OCI-LY7 (cell line): Measurements from ENCODE around the gene RPL35A. TPM values are rescaled to one million over a fixed set of nuclear protein-coding genes. Genes with fewer than 3 reads are reported as not detected.

ENCODE experiments used
- BruUV-seq: library from RNA; stranded (reverse); fragments of 400-500 nt; replicated peaks from 2 replicates; lab custom pipeline; 2021; lab: Mats Ljungman, UMichigan
- CTCF ChIA-PET: fragments of 300-600 bp; sonication (Branson Sonifier 250); formaldehyde crosslinking; loops from one replicate; lab custom pipeline; 2022; ENCODE audit warnings: antibody characterized with exemption; ENCODE audit not compliant: unreplicated experiment; lab: Charles Lee
- POLR2A ChIA-PET: fragments of 300-600 bp; sonication (Branson Sonifier 250); formaldehyde crosslinking; loops from one replicate; lab custom pipeline; 2022; ENCODE audit warnings: antibody characterized with exemption; lab: Charles Lee
- DNase-seq: peaks from one replicate; pipeline ENCODE4 v3.0.0-alpha.2; 2015; ENCODE audit warnings: low spot score
- H2AFZ ChIP-seq: fragments of 200-600 bp; sonication (generic), shearing (Covaris generic); 2 replicates; pipeline ENCODE4 v1.6.1; 2014; ENCODE audit warnings: mild to moderate bottlenecking, antibody characterized with exemption, low read length, moderate library complexity
- H3K27ac ChIP-seq: fragments of 200-600 bp; sonication (generic); 2 replicates; pipeline ENCODE4 v1.5.1; 2014; ENCODE audit warnings: mixed run types, low read depth, mild to moderate bottlenecking, moderate library complexity, low read length, inconsistent platforms; ENCODE audit not compliant: poor library complexity, severe bottlenecking
- H3K36me3 ChIP-seq: fragments of 200-600 bp; sonication (generic); 2 replicates; pipeline ENCODE4 v1.6.1; 2014; ENCODE audit warnings: mild to moderate bottlenecking, antibody characterized with exemption, low read length, moderate library complexity, mixed read lengths; ENCODE audit not compliant: insufficient read depth
- H3K4me1 ChIP-seq: fragments of 200-600 bp; sonication (generic); 2 replicates; pipeline ENCODE4 v1.5.1; 2014; ENCODE audit warnings: mild to moderate bottlenecking, low read length; ENCODE audit not compliant: insufficient read depth, poor library complexity, severe bottlenecking
- H3K4me2 ChIP-seq: fragments of 200-600 bp; sonication (generic); 2 replicates; pipeline ENCODE4 v1.6.1; 2014; ENCODE audit warnings: mild to moderate bottlenecking, low read length
- H3K4me3 ChIP-seq: fragments of 200-600 bp; sonication (generic); 2 replicates; pipeline ENCODE4 v1.5.1; 2014; ENCODE audit warnings: mild to moderate bottlenecking, low read depth, low read length; ENCODE audit not compliant: poor library complexity, severe bottlenecking
- H3K79me2 ChIP-seq: fragments of 200-600 bp; sonication (generic); 2 replicates; pipeline ENCODE4 v1.6.1; 2016; ENCODE audit warnings: low read depth, mild to moderate bottlenecking, low read length, moderate library complexity, mixed read lengths; ENCODE audit not compliant: insufficient read depth
- H3K9me2 ChIP-seq: fragments of 200-600 bp; sonication (generic); 2 replicates; pipeline ENCODE4 v1.6.1; 2016; ENCODE audit warnings: mild to moderate bottlenecking, low read length, mixed read lengths; ENCODE audit not compliant: insufficient read depth
- H3K9me3 ChIP-seq: fragments of 200-600 bp; sonication (generic); 2 replicates; pipeline ENCODE4 v1.6.1; 2014; ENCODE audit warnings: mild to moderate bottlenecking, mixed run types, low read length, mixed read lengths
- H4K20me1 ChIP-seq: fragments of 200-600 bp; sonication (generic); 2 replicates; pipeline ENCODE4 v1.6.1; 2014; ENCODE audit warnings: mild to moderate bottlenecking, antibody characterized with exemption, low read length, moderate library complexity, mixed read lengths; ENCODE audit not compliant: insufficient read depth
- CTCF ChIP-seq: fragments of 200-600 bp; sonication (generic); conservative IDR thresholded peaks from 2 replicates; pipeline ENCODE4 v1.5.1; 2014; ENCODE audit warnings: mild to moderate bottlenecking, antibody characterized with exemption, low read length, moderate library complexity, mixed read lengths
- EZH2phosphoT487 ChIP-seq: fragments of 200-600 bp; sonication (generic); IDR thresholded peaks from 2 replicates; pipeline ENCODE4 v1.6.1; 2018; ENCODE audit warnings: low read depth, borderline replicate concordance, mild to moderate bottlenecking, mixed run types, antibody characterized with exemption, low read length, moderate library complexity, mixed read lengths
- intact Hi-C: fragments of 100-400 bp; cut with micrococcal nuclease; formaldehyde crosslinking; loops from one replicate; pipeline ENCODE4 v1.10.0; 2022; ENCODE audit not compliant: unreplicated experiment
- total RNA-seq, 2 experiments: library from RNA; depleted of rRNA in 1 of 2; stranded (reverse); fragments of >200 nt in 1 of 2; shearing (Covaris generic) in 1 of 2; gene quantifications; 2 replicates each; pipeline ENCODE4 v1.2.3, GENCODE V29; 2014 to 2022

RPL35A gene
- total RNA-seq, 2 experiments from 2014 or later: 846 to 1,184 TPM

GRCh38 chr3:197983076-197983475, 33.1 kb downstream of the RPL35A start:
- Histone ChIP-seq H3K4me1 (no peaks in the 10 kb centered on the region), H3K36me3 (no peaks in the 10 kb centered on the region), H3K4me3 (no peak overlapping the region), H3K79me2 (no peaks in the 10 kb centered on the region), H4K20me1 (no peaks in the 10 kb centered on the region), H3K9me3 (no peaks in the 10 kb centered on the region), H3K9me2 (no peaks in the 10 kb centered on the region), H2AFZ (no peak overlapping the region), H3K4me2 (no peak overlapping the region), H3K27ac (no peak overlapping the region)
- TF ChIP-seq EZH2phosphoT487 (no peak), CTCF (no peak)
- intact Hi-C loops: no loop called here
- no TSS peak for BruUV-seq
- ChIA-PET POLR2A (interaction anchor here (0.7 kb wide), 1 partner anchor 44 kb away, joined by 3 read pairs; no protein-coding TSS in a partner anchor), CTCF (no interaction called here)
- DNase-seq: no peak

- intact Hi-C loops: no loop called here
- no peak for DNase-seq
Observed at GRCh38 chr3:197989651-197990050, 39.7 kb downstream of the RPL35A start.

More at GRCh38 chr3:197989651-197990050, 39.7 kb downstream of the RPL35A start:
- Histone ChIP-seq H3K9me3 (no peaks in the 10 kb centered on the region), H3K4me2 (no peak overlapping the region), H3K9me2 (no peaks in the 10 kb centered on the region), H3K4me3 (no peak overlapping the region), H3K27ac (no peak overlapping the region), H3K36me3 (no peaks in the 10 kb centered on the region), H3K79me2 (no peaks in the 10 kb centered on the region), H2AFZ (no peak overlapping the region), H3K4me1 (no peaks in the 10 kb centered on the region), H4K20me1 (no peaks in the 10 kb centered on the region)
- ChIA-PET CTCF (no interaction called here), POLR2A (no interaction called here)
- TF ChIP-seq CTCF: no peak
- no peak for TF ChIP-seq EZH2phosphoT487
- BruUV-seq: no TSS peak
